HG03039 (cell line): ENCODE measurements around the gene NCK1.
"Not testable (repeated sequence)": the region's sequence is repeated elsewhere in the genome, so short reads cannot be mapped to it uniquely, and the experiment has no call there.

Experiments used
- ATAC-seq: cut with Tn5 transposase; IDR thresholded peaks from one replicate; pipeline ENCODE4 v1.9.1; 2021; ENCODE audit warnings: mild to moderate bottlenecking, moderate library complexity; ENCODE audit not compliant: unreplicated experiment

The NCK1 gene

GRCh38 chr3:136982033-136982432, 120.0 kb downstream of the NCK1 start:
- no peak for ATAC-seq

GRCh38 chr3:136982520-136983138, 120.6 kb downstream of the NCK1 start:
- no peak for ATAC-seq

DNA sequence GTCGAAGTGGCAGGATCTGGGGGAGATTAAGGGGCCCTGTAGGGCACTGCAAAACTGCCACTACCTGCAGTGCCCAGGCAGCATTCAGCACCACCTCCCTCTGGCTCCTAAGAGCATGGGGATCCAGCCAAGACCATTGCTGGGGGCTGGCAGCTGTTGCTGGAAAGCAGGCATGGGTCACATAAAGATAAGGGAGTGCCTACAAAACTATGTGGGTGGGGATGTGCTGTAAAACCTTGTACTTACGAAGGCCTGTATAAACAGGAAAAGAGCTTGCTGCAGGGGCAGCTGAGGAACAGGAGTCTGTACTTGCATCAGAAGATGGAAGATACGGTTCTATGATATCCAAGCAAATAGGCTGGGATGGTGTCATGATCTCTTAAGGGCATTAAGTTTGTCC, 122.8 kb downstream of the NCK1 start:
- ATAC-seq: no peak

- not testable (repeated sequence) for ATAC-seq
These were observed 125.5 kb downstream of the NCK1 start for GRCh38 chr3:136987398-136987980.

GRCh38 chr3:136988651-136989050, 126.6 kb downstream of the NCK1 start:
- ATAC-seq: no peak

DNA sequence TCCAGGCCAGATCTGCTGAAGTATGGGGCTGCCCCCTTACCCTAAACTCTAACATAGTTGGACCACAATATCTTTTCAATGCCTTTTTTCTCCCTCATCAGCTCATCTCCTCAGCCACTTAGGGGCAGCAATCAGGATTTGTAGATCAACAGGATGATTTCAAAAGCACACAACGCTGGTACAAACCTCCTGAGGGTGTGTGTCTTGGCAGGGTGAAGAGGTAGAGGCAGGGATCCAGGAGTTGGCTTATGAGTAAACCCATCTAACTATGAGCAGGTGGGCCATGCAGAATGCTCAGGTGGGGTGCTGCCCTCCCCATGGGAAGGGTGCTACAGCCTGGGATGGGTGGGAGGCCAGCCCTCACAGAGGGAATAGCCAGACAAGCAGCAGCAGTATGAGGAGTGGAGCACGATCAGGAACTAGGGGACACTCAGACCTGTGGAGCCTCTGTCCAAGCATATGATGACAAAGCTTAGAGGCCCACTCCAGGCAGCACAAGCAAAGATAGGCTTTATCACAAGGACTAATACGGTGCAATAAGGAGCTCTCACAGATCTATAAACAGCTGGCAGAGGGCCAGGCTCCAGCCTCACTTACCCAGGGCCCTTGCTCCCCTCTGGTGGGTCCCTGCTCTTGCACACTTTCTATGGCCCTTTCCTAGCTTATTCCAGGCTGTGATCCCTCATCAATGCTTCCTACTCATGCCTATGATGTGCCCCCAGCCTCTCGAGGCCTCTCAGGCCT, 127.9 kb downstream of the NCK1 start:
- no peak for ATAC-seq

GRCh38 chr3:136990826-136991225, 128.8 kb downstream of the NCK1 start:
- no peak for ATAC-seq

- ATAC-seq: no peak
These were observed 130.1 kb downstream of the NCK1 start for GRCh38 chr3:136992115-136992514.

- no peak for ATAC-seq
These were observed 132.9 kb downstream of the NCK1 start for GRCh38 chr3:136994772-136995516.

DNA sequence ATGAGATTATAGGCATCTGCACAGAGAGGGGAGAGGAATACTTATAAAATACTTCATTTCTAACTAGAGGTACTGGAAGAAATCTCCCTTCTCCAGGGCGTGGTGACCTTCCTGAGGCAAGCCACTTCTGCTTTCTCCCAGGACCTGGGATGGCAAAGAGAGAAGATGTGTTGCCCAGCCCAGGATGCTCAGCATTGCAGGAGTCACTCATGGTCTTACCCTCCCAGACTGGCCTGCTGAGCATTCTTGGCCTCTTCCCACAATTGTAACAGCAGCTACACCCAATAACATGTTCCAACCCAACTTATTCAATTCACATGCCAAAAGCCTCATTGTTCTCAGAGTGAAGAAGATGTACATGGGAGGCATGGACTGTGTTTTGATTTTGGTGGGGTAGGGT, 133.6 kb downstream of the NCK1 start:
- ATAC-seq: no peak
